ENCODE data around the gene TST. TPM values are rescaled to one million over a fixed set of nuclear protein-coding genes. Genes with fewer than 3 reads are reported as not detected.

The TST gene
- polyA plus RNA-seq, 1 donor from 2014 or later = 5.4 TPM

DNA sequence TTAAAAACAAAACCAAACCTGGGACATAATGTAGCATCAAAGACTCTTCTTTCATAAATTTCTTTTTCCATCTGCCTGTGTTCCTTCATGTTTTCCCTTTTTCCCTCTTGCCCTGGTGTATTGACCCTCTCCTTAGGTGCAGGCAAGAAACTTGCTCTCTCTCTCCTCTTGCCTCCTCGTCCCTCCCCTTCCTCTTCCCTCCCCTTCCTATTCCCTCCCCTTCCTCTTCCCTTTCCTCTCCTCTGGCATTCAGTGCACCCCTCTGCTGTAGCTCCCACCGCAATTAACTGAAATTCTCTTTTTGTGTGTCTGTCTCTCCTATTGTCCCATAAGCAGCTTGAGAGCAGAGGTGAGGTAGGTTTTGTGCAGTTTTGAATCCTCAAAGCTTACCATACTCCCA lies 55.9 kb downstream of the TST start:
- TF ChIP-seq MXI1 (conservative IDR thresholded peaks at IDR 0.05; ENCODE audit: poor library complexity, severe bottlenecking) (no peak), RAD21 (conservative IDR thresholded peaks at IDR 0.05) (no peak), EZH2 (IDR thresholded peaks at IDR 0.05; ENCODE audit: borderline replicate concordance, insufficient read depth, low read length, poor library complexity, severe bottlenecking) (no peak), EP300 (conservative IDR thresholded peaks at IDR 0.05; ENCODE audit: poor library complexity, severe bottlenecking) (no peak), TAF1 (IDR thresholded peaks at IDR 0.05; ENCODE audit: low read depth) (no peak), CTCF (IDR thresholded peaks at IDR 0.05; ENCODE audit: poor library complexity, severe bottlenecking) (no peak), POLR2AphosphoS5 (IDR thresholded peaks at IDR 0.05) (no peak), SMC3 (conservative IDR thresholded peaks at IDR 0.05; ENCODE audit: poor library complexity) (no peak), REST (IDR thresholded peaks at IDR 0.05; ENCODE audit: borderline replicate concordance) (no peak)
- Histone ChIP-seq H3K4me2 (ENCODE audit: low read length) (no peak overlapping the region), H3F3A (ENCODE audit: insufficient read depth, low read length, poor library complexity, severe bottlenecking) (no peaks in the 10 kb centered on the region), H3K9ac (ENCODE audit: low read length) (no peak overlapping the region), H3K4me3 (ENCODE audit: low read length) (no peak overlapping the region), H4K20me1 (ENCODE audit: insufficient read depth) (no peaks in the 10 kb centered on the region), H3K9me2 (ENCODE audit: insufficient read depth, low read length) (no peaks in the 10 kb centered on the region), H3K27me3 (ENCODE audit: insufficient read depth, low read depth, low read length) (no peaks in the 10 kb centered on the region), H3K36me3 (ENCODE audit: insufficient read depth, low read length) (no peaks in the 10 kb centered on the region), H3K79me2 (replicated peaks; ENCODE audit: insufficient read depth, low read length) (no peaks in the 10 kb centered on the region), H2AFZ (ENCODE audit: low read depth, low read length) (no peak overlapping the region), H3K27ac (ENCODE audit: low read length) (no peak overlapping the region), H3K9me3 (ENCODE audit: low read length) (no peaks in the 10 kb centered on the region)

DNA sequence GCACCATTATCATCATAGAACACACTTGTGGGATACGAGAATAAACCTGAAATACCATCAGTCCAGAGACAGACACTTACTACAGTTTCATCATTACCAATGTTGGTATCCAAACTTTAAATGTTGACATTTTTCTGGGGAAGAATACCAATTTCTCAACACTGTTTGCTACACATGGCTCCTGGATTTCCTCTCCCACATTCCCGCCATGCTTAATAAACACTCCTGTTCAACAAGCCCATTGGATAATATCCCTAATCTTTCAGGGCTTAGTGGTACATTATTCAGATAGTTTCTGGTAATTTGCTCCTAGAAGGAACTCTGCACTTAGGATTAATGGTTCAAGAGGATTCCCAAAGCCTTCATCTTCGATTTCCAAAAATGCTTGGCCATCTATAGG lies 57.6 kb downstream of the TST start:
- Histone ChIP-seq H3K4me3 (ENCODE audit: low read length) (no peak overlapping the region), H2AFZ (ENCODE audit: low read depth, low read length) (no peak overlapping the region), H3K4me2 (ENCODE audit: low read length) (no peak overlapping the region), H3K27me3 (ENCODE audit: insufficient read depth, low read depth, low read length) (no peaks in the 10 kb centered on the region), H3K36me3 (ENCODE audit: insufficient read depth, low read length) (no peaks in the 10 kb centered on the region), H3K79me2 (replicated peaks; ENCODE audit: insufficient read depth, low read length) (no peaks in the 10 kb centered on the region), H3K9ac (ENCODE audit: low read length) (no peak overlapping the region), H3K9me2 (ENCODE audit: insufficient read depth, low read length) (no peaks in the 10 kb centered on the region), H3K9me3 (ENCODE audit: low read length) (no peaks in the 10 kb centered on the region), H4K20me1 (ENCODE audit: insufficient read depth) (no peaks in the 10 kb centered on the region), H3F3A (ENCODE audit: insufficient read depth, low read length, poor library complexity, severe bottlenecking) (no peaks in the 10 kb centered on the region), H3K27ac (ENCODE audit: low read length) (no peak overlapping the region)
- TF ChIP-seq TAF1 (IDR thresholded peaks at IDR 0.05; ENCODE audit: low read depth) = no peak
- no peak for TF ChIP-seq POLR2AphosphoS5 (IDR thresholded peaks at IDR 0.05)
- no peak for TF ChIP-seq CTCF (IDR thresholded peaks at IDR 0.05; ENCODE audit: poor library complexity, severe bottlenecking)
- no peak for TF ChIP-seq REST (IDR thresholded peaks at IDR 0.05; ENCODE audit: borderline replicate concordance)
- TF ChIP-seq SMC3 (conservative IDR thresholded peaks at IDR 0.05; ENCODE audit: poor library complexity) = no peak
